GM21360 (cell line): Measurements from ENCODE around the gene ZMYM2.
A peak's percentile ranks its signal among the peaks of the same experiment; 100 is the strongest.
"Not testable (repeated sequence)": the region's sequence is repeated elsewhere in the genome, so short reads cannot be mapped to it uniquely, and the experiment has no call there.

Source experiments
- ATAC-seq: cut with Tn5 transposase; IDR thresholded peaks from one replicate; pipeline ENCODE4 v1.9.1; 2021; ENCODE audit warnings: mild to moderate bottlenecking, moderate library complexity; ENCODE audit not compliant: unreplicated experiment

ZMYM2 gene

DNA sequence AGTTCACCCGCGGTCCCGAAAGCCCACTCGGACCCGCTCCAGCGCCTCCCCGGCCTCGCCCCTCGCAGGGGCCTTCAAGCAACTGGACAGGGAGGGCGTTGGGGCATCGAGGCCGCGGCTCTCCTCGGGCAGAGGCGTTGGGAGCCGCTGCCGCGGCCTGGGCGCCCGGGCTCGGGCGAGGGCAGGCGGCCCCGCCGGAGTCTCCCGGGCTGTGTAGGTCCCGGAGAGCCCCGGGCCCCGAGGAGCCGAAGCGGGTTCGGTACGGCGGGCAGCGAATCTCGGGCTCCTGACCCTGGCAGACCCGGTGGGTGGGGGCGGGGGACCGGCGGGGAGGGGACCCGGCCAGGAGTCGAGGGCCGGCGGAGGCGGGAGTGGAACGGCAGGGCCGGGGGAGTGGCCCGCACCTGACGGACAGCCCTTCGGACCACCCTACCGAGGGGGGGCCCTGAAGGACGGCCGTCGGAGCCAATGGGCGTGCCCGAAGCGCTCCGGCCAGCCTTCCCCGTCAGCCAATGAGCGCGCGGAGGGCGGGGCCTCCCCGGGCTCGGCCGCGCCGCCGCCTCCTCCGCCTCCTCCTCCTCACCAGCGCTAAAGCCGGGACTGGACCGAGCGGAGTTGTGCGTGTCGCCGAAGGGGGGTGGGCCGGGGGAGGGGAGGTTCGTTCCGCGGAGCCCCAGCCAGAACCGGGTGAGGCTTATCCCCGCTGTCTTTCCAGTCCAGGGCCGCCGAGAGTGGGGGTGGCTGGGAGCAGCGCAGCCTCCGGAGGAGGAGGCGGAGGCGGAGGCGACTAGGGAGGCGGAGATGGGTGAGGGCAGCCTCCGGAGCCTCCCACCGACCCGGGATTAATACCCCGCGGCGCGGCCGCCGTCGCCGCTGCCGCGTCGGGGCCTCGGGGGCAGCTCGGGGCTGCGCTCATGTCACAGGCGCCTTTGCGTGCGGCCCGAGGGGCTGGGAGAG lies at the start of gene ZMYM2:
TSS of gene ZMYM2 (plus strand) at position 573 of the 957 bp plus-strand sequence. CDS start 34,346 bp downstream, outside the sequence.
- ATAC-seq, result peak; percentile 79

DNA sequence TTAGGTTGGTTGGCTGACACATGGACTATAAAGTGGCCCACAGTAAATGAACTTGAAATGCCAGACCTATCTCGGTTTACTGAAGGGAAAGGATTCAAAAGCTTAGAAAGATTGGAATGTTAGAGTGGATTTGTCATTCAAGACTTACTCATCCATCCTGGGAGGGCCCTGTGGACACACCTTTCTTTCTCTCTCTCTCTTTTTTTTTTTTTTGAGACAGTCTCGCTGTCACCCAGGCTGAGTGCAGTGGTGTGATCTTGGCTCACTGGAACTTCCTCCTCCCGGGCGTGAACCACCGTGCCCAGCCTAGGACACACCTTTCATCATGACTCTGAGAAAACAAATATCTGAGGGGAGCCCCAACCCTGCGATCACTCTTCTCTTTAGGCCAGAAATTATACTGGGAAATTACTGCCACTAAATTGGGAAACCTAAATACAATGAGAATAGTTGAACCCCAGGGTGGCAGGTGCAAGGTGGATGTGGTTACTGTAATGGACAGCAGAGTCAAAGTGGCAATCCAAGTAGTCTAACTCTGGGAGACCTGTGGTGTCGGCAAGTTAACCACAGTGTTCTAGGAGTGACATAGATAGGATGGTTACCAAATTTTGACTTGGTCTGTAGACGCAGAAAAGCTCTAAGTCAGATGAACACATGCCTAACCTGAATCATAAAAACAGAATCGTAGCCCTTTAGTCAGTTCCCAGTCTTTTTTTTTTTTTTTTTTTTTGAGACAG lies 48.0 kb upstream of the ZMYM2 start:
- no peak for ATAC-seq

DNA sequence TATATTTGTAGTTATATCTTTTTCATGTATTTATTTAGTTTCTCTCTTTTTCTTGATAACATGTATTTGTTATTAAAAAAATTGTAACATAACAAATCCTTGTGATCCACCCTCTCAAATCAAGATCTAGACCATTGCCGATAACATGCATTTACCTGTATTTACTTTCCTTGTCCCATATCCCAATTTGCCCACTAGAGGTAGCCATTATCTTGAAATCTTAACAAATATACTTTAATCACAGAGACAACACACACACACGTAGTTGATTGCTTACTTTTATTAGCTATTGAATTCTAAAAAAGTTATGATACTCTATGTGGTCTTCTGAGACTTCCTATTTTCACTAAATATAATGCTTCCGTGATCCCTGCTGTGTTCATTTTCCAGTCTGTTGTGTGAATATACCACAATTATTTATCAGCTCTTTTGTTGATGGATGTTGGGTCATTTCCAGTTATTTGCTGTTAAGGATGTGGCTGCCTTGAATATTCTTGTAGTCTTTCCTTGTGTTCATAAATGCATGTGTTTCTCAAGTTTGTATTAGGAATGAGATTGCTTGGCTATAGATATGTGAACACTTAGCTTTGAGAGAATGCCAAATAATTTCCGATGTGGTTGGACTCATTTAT lies 31.3 kb upstream of the ZMYM2 start:
- ATAC-seq, result no peak

DNA sequence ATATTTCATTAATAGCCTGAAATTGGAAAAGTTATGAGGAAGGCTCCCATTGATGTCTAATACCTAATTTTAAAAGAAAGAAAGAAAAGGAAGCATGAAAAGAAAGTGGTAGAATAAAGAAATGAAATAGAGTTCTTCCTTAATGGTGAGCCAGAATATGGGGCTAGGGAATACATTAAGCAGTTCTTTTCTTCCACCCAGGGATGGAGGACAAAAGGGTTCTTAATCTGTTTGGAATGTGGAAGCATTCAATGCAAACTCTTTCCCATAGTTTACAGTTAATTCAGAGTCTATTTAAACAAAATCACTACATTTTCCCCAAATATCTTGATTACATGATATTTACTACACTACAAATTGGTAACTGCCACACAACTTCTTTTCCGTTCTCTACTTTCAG lies 18.4 kb upstream of the ZMYM2 start:
- ATAC-seq, result no peak

DNA sequence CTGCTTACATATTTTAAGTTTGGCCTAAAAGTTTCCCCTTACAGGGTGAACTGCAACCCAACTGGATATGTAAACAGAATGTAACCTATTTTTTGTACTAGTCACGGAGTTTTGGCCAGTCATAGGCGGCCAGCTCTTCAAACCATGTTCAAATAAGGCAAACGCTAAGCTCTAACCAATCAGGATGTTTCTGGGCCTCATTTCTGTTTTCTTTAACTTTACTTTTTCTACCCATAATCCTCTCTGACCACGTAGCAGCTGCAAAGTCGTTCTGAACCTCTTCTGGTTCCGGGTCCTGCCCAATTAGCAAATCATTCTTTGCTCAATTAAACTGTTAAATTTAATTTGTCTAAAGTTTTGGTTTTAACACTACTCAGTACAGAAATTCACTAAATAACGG lies 8.2 kb upstream of the ZMYM2 start:
- ATAC-seq, result no peak

DNA sequence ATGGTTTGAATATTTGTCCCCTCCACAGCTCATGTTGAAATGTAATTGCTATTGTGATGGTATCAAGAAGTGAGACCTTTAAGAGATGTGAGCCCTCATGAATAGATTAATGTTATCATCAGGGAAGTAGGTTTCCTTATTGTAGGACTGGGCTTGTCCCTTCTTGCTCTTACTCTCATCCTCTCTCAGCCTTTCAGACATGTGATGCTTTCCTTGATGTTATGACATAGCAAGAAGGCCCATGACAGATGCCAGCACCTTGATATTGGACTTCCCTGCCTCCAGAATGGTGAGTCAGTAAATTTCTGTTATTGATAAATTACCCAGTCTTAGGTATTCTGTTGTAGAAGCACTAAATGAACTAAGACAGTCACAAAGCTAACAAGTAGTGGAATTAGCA lies 5.7 kb upstream of the ZMYM2 start:
- ATAC-seq, result no peak

DNA sequence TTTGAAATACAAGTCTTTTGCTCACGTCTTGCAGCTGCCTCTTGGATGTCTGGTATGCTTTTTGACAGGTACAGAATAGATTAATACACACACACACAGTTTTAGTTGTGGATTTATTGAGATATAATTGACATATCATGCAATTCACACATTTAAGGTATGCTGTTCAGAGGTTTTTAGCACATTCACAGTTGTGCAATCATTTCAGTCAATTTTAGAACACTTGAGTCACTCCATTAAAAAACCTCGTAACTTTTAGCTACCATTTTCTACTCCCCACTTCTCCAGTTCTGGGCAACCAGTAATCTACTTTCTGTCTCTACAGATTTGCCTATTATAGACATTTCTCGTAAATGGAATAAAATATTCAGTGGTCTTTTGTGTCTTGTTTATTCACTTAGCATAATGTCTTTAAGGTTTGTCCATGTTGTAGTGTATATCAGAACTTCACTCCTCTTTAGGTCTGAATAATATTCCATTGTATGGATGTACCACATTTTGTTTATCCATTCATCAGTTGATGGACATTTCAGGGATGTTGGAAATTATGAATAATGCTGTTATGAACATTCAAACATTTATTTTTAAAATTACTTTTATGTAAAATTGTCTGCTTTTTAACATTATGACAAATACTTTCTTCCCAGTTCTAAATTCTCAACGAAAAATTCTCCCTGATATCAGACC lies 2.5 kb upstream of the ZMYM2 start:
- ATAC-seq, result no peak

DNA sequence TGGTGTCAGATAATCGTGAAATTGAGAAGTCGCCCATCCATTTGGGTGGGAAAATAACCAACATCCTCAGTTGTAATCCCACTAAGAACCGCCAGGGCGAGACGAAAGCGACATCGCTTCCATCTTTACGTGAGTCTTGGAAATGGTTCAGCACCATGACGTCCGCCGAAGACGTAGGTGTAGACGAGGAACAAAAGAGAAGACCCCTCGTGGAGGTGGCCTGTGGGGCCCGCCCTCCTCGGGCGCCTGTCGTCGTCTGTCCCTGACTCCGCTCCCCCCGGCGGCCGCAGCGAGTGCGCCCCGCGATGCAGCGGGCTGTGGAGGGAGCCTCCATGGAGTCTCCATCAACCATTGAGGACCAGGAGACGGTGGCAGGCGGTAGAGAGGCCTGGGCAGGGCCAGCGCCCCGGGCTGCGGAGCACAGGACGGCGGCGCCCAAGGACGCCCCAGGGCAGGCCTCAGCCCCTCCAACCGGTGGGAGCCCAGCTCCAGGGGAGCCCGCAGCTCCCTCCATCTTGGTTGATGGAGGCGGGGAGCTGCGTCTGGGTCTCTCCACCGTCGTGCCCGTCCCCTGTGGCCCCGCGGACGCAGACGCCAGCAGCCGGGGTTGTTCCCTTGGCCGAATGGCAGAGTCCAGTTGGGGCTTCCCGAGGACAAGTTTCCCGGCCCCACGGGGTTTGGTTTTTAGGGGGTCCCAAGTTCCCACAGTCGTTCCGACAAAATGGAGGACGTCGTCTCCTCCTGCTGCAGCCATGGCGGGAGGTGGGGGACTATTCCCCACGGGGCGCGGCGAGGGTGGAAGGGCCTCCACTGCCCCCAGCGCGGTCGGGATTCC lies 990 bp upstream of the ZMYM2 start:
- peak; percentile 27 for ATAC-seq

DNA sequence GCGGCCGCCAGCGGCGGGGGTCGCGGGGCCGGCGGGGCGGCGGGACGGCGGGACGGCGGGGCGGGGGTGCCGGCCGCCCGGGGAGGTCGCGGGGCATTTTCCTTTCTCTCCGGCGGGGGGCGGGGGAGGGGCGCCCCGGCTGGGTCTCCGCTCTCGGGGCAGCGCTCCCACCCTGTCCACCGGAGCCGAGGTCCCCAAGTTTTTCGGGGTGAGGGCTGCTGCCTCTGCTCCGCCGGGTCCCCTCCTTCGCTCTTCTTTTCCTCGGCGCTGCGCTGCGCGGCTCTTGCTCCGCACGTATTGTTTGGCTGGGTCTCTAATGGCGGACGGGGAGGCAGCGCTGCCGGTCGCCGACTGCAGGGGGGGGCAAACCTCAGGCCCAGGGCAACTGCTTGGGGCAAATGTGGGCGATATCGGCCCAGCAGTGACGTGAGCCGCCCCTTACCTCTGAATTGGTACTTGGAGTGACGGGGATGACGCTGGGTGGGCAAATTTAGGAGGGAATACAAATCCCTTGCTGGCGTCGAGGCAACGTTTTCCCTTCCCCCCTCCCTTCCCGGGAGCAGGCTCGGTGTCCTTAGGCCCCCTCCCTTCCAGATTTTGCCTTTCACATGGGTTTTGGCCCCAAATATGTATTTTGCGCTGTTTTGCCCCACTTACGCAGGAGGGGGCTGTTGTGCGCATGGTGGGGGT lies 759 bp downstream of the ZMYM2 start:
- peak; percentile 2 for ATAC-seq

DNA sequence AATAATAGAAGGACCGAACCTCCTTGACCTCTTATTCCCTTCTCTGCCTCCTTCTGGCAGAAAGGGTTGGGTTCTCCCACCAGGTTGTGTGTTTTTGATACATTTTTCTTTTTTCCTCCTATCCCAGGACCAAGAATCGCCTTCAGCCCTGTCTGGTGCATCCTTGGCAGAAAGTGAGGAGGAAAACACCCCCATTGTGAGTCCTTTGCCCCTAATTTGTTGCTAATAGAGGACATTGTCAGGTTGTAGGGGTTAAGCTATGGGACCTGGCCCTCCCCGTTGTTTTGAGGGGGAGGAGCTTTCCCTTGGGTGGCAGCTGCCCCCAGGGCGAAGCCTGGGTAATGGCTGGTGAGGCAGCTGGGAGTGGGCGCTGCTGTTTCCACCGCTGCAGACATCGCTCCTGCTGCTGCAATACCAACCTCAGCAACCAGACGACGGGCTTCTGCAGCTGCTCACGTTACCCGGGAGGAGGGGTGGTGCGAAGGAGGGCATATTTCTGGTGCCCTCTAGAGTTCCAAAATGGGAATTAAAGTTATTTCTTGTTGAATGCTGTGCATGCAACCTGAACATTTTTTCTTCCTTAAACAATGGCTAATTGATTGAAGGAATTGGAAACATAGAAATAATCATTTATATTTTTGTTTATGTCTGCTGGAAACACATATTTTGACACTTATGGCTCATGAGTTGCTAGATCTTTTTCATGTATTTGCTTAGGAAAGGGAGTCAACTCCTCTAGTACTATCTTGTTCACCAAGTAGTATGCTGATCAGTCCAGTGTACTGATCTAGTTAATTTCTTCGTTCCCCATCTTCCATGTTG lies 1.5 kb downstream of the ZMYM2 start:
- ATAC-seq, result peak; percentile 34

DNA sequence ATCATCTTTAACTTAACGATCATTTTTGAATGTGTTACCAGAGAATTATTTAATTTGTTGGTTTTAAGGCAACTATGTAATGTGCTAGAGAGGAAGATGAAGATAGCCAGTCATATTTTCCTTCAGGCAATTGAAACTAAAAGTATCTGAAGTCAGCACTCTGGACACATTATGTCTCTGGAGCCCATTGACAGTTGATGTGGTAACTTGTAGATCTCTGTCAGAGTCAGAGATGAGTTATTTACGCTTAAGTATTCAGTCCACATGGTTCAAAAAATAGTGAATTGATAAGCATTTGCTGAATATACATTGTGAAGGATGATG lies 2.1 kb downstream of the ZMYM2 start:
- no peak for ATAC-seq

DNA sequence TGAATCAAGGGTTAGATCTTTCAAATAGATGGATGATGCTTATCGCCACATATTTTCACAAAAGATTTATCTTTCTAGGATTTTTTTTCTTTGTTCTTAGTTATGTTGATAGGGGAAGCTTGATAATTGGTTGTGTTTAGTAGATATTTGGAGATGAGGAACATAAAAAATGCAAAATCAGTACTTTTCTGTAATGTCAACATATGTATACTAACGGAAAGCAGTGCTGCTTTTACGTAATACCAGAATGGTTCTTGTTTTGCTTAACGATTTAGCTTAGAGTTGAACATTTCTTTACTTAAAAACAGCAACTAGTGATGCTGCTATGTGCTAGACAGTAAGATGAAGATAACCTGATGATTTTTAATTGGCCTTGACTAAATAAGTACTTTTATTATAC lies 3.0 kb downstream of the ZMYM2 start:
- no peak for ATAC-seq

DNA sequence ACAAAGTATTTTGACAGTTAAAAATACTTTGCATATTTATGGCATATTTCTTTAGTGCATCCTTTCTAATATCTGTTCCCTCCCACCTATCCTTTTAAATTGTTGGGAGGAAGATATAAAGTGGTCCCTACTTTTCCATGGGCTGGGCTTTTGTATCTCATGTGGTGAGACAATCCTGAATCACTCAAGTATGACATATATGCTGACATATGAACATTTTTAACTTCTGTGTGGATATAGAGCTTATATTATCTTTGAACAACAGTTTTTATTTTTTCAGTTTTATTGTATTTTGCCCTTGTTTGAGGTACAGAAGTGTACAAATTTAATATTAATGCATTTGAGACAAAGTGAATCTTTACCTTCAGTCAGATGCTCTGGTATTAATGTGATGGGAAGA lies 3.4 kb downstream of the ZMYM2 start:
- no peak for ATAC-seq

DNA sequence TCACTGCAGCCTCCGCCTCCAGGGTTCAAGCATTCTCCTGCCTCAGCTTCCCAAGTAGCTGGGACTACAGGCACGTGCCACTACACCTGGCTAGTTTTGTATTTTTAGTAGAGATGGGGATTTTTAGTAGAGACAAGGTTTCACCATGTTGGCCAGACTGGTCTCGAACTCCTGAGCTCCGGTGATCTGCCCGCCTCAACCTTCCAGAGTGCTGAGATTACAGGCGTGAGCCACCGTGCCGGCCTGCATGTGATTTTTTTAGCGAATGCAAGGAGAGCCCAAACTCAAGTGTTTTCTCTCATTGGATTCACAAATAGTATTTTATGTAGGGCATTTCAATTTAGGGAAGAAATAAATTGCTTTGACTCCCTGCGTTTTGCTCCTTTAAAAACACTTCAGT lies 4.4 kb downstream of the ZMYM2 start:
- no peak for ATAC-seq

DNA sequence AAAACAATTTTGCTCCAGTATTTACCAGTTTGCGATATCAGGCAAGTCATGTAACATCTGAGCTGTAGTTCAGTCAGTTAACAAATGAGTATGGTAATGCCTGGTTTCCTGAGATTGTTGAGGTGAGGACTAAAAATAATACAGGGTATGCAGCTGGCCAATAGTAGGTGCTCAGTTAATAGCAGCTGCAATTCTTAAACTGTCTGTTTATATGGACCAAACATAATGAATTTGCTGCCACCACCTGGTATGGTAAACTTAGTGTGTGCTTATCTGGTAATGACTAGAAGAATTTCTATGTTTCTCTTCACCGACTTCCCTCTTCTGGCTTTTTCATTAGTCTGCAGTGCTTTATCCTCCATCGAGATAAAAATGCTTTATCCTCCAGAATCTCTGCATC lies 9.1 kb downstream of the ZMYM2 start:
- ATAC-seq, result no peak

DNA sequence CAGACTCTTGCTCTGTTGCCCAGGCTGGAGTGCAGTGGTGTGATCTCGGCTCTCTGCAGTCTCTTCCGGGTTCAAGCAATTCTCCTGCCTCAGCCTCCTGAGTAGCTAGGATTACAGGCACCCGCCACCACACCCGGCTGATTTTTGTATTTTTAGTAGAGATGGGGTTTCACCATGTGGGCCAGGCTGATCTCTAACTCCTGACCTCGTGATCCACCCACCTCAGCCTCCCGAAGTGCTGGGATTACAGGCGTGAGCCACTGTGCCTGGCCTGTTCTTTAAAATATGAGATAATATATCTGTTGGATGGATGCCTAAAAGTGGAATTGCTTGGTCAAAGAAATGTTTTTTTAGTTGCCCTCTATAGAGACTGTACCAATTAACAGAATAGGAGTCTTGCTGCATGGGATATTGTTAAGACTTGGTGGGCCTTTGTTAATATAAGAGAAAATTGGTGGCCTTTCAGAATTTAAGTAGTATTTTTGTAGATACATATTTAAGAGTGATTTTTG lies 16.0 kb downstream of the ZMYM2 start:
- ATAC-seq, result not testable (repeated sequence)

DNA sequence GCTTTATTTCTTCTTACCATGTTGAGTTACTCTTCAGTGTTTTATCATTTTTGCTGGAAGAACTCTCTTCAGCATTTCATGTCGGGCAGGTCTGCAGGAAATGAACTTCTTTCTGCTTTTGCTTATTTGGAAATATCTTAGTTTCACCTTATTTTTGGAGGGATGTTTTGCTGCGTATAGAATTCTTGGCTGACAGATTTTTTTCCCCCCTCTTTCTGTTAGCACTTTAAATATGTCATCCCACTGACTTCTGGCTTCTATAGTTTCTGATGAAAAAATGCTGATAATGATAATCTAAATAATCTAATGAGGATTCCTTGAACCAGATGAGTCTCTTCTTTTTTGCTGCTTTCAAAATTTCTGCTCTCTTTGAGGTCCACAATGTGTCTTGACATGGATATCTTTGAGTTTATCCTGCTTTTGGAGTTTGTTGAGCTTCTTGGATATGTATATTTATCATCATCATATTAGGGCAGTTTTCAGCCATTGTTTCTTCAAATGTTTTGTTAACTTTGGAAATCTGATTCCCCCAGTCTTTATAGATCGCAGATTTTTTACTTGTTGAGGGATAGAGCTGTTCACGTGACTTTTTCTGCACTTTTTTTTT lies 20.4 kb downstream of the ZMYM2 start:
- no peak for ATAC-seq

DNA sequence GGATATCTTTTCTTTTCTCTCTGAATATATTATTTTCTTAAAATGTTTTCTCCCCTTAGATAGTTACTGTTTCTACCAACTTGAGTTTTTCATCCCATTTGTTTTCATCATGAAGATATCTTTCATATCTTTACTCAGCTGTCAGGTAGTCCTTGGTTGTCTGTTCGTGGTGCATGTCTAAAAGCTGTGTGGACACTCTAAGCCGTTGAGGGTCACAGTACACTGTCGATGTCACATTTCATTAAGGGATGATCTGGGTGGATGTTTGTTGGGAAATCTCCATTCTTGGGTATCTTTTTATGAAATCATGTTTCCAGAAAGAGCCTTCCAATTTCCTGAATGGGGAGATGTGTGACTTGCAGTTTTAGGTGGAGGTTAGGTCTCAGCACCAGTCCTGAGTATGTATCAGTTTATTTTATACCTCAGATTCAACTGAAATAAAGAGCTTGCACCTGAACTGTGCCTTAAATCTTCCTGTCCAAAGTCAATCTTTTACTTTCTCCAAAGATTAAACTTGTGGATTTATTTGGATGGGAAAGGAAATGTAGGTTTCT lies 23.2 kb downstream of the ZMYM2 start:
- no peak for ATAC-seq
